Measurements from ENCODE around the gene STYXL2.

The STYXL2 gene

GRCh38 chr1:167093846-167094516 is at the start of gene STYXL2:
Gene STYXL2 (plus strand): TSS chr1:167094075. CDS start chr1:167094850, 775 bp downstream.
- DNase-seq, result no peak

- DNase-seq, result no peak
Measured at GRCh38 chr1:167051907-167052306, 42.0 kb upstream of the STYXL2 start.

- DNase-seq, result no peak
Measured at GRCh38 chr1:167052389-167052788, 41.5 kb upstream of the STYXL2 start.

GRCh38 chr1:167054531-167054930 is 39.3 kb upstream of the STYXL2 start:
- DNase-seq, result no peak

GRCh38 chr1:167054946-167055630 is 38.8 kb upstream of the STYXL2 start:
- DNase-seq, result no peak

- no peak for DNase-seq
Measured at GRCh38 chr1:167056529-167057231, 37.2 kb upstream of the STYXL2 start.

- no peak for DNase-seq
Measured at GRCh38 chr1:167057241-167057688, 36.6 kb upstream of the STYXL2 start.

- DNase-seq, result peak; percentile 29
Measured at GRCh38 chr1:167059045-167059808, 34.6 kb upstream of the STYXL2 start.

- DNase-seq, result no peak
Measured at GRCh38 chr1:167059809-167060107, 34.1 kb upstream of the STYXL2 start.

GRCh38 chr1:167060141-167061072 is 33.5 kb upstream of the STYXL2 start:
- no peak for DNase-seq

GRCh38 chr1:167061073-167061464 is 32.8 kb upstream of the STYXL2 start:
- no peak for DNase-seq

- no peak for DNase-seq
Measured at GRCh38 chr1:167064621-167065020, 29.3 kb upstream of the STYXL2 start.

GRCh38 chr1:167065471-167065870 is 28.4 kb upstream of the STYXL2 start:
- no peak for DNase-seq

GRCh38 chr1:167066333-167067122 is 27.3 kb upstream of the STYXL2 start:
- peak; percentile 63 for DNase-seq

GRCh38 chr1:167067904-167068303 is 26.0 kb upstream of the STYXL2 start:
- no peak for DNase-seq

GRCh38 chr1:167068761-167069160 is 25.1 kb upstream of the STYXL2 start:
- no peak for DNase-seq

- DNase-seq, result no peak
Measured at GRCh38 chr1:167071286-167071685, 22.6 kb upstream of the STYXL2 start.

- peak; percentile 16 for DNase-seq
Measured at GRCh38 chr1:167076136-167076710, 17.7 kb upstream of the STYXL2 start.

GRCh38 chr1:167077128-167077867 is 16.6 kb upstream of the STYXL2 start:
- no peak for DNase-seq

- no peak for DNase-seq
Measured at GRCh38 chr1:167077868-167078210, 16.0 kb upstream of the STYXL2 start.

All from NK-92 treated with Interleukin-12 subunit alpha and Interleukin-12 subunit beta, amount 100 ng/mL, for 24 hours (cell line).